Colon (tissue), 2 donors: ENCODE data around the gene SLC25A6.
"Not testable (repeated sequence)": the region's sequence is repeated elsewhere in the genome, so short reads cannot be mapped to it uniquely, and the experiment has no call there.

Experiments
- FAIRE-seq: peaks from 2 replicates; lab custom pipeline; 2012; peaks lifted over from hg19 to GRCh38; lab: Jason Lieb, UNC
- donor health status: control.
- donor health status: control.

The SLC25A6 gene

DNA sequence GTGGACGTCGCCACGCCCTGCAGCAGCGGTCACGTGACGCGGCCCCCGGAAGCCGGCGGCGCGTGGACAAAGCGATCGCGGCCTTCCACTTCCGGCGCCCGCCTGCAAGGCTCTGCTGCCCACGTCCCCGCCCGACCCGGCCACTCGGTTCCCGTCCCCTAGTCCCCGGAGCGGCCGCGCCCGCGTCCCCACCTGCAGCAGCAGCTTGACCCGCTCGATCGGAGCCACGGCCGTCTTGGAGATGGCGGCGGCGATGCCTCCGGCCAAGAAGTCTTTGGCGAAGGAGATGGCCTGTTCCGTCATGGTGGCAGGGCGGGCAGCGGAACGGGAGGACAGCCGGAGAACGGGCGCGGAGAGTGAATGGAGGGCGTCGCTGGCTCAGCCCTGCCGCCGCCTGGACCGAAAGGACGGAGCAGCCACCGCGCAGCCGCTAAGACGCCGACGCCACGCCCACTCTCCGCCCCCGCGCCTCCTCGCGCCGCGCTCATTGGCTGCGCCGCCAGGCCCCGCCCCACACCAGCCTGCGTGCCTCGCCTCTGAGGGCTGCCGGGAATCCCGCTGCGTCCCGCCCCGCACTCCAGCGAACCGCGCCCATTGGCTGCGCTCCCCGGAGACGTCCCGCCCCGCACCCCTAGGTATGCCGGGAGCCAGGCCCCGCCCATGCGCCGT, at the start of gene SLC25A6:
Gene SLC25A6, minus strand, starts transcription at position 407 of the 669 bp plus-strand sequence. Its CDS starts 104 bp downstream, at position 303.
- no peak for FAIRE-seq

DNA sequence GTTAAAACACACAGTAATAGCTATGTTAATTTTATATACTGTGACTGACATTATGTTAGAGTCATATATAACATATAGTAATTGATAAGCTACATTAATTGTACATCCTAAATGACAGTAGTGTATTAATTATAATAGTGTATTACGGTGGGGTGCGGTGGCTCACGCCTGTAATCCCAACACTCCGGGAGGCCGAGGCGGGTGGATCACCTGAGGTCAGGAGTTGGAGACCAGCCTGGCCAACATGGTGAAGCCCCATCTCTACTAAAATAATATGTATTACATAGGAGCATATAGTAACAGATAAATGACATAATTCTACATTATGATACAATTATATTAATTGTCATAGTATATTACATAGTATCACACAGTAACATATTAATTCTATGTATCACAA, 48.6 kb upstream of the SLC25A6 start:
- FAIRE-seq = no peak

DNA sequence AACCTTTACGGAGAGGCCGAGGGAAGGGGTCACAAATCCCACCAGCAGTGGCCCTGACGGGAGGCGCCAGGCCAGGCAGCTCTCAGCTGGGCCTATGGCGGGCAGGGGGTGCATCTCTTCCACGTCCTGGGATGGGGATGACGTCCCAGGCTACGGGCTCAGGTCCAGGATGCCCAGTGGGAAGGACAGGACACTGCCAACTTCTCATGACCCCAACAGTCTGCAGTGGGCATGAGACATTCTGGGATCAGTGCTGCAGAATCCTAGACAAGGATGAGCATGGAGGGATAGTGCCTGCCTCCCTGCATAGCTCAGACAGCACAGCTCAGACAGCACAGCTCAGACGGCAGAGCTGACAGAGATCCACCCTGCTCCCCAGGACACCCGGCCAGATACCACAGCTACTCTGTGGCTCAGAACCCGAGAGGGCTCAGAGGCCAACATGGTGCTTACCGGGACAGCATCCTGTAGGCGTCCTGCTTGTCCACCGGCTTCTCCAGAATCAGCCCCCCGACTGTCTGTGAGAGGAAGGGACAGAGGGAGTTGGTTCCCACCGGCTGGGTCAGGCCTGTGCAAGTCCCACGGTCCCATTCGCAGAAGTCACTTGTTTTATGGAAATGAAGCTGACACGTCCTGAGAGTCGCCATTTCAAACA, 43.5 kb upstream of the SLC25A6 start:
- no peak for FAIRE-seq

DNA sequence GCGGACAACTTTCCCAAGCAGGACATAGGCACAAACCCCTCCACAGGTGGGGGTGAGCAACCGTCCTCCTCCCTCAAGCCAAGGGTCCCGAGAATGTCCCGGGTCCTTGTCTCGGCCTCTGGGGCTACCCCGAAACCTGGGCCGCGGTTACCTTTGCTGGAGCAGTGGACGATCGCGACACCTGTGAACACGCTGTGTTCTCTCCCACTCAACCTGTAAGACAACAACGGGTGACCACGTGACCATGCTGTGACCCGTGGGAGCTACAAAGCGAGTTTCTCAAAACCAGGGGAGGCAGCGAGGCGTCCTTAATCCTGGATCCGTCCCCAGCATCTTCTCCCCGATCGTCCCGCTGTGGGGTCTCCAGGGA, 42.9 kb upstream of the SLC25A6 start:
- no peak for FAIRE-seq

DNA sequence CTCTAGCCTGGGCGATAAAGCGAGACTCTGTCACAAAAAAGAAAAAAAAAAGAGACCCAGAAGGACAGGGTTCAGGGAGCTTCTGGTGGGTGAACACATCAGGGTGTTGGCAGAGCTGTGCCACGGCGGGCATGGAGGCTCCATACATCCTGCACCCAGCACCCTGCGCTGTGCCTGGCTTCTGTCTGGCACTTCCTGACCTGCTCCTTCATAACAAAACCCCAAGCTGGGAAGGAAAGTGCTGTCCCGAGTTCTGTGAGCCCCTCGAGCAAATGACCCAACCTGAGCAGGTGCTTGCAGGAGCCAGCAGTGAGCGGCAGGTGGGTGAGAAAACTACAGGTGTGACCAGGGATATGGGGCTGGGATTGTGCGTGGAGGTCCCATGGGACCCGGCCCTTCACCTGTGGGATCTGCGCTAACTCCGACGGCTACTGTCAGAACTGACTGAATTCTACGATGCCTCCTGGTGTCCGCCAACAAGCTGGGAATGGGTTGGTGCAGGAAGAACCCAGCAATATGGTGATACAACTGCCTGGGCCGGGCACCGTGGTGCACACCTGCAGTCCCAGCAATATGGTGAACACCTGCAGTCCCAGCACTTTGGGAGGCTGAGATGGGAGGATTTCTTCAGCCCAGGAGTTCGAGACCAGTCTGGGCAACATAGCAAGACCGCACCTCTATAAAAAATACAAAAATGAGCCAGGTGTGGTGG, 41.9 kb upstream of the SLC25A6 start:
- no peak for FAIRE-seq

DNA sequence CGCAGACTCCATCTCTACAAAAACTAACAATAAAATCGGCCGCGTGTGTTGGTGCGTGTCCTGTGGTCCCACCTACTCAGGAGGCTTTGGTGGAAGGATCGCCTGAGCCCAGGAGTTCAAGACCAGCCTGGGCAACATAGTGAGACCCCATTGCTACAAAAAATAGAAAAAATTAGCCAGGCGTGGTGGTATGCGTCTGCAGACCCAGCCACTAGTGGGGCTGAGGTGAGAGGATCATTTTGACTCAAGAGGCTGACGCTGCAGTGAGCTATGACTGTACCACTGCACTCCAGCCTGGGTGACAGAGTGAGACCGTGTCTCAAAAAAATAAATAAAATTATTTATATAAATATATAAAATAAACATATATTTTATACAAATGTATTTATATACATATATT, 38.5 kb upstream of the SLC25A6 start:
- no peak for FAIRE-seq

DNA sequence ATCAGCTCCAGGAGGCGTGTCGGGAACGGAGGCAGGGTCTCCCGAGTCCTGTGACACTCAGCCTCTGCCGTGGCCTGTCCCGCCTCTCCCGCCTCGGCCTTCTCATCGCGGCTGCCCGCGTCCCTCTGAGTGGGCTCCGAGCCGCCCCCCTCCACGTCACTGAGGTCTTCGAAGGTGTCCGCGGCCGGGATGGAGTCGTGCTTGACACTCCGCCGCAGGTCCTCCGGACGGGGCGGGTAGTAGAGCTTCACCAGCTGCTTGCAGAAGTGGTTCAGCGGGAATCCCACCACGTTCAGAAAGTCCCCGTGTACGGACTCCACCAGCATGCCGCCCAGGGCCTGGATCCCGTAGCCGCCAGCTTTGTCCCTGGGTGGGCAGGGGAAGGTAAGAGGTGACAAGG, 35.8 kb upstream of the SLC25A6 start:
- no peak for FAIRE-seq

DNA sequence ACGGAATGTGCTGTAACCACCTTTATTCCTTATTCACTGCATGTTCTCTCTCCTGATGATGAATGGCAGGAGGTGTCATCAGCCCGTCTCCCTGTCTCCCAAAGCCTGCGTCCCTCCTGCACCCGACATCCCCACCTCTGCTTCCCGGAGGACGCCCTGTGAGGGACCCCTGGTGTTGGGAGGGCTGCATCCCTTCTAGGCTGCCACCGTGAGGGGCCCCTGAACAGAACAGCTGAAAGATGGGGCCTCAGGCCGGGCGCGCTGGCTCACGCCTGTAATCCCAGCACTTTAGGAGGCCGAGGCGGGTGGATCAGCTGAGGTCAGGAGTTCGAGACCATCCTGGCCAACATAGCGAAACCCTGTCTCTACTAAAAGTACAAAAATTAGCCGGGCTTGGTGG, 34.4 kb upstream of the SLC25A6 start:
- not testable (repeated sequence) for FAIRE-seq

DNA sequence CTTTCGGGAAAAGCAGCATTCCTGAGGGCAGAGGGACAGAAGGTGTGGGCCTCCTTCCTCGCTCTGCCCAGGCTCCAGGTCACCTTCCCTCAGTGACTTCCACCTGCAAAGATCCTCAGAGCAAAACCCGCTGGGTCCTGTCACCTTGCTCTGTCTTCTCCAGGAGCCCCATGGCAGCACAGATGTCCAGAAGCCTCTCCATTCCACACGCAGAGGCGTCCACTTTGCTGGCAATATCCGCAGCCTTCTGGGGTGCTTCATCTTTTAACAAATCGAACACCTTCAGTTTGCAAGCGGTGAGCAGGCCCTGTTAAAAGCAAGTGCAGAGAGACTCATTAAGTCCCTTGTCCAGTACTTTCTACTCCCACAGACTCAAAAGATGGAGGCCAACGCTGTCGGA, 33.5 kb upstream of the SLC25A6 start:
- no peak for FAIRE-seq

DNA sequence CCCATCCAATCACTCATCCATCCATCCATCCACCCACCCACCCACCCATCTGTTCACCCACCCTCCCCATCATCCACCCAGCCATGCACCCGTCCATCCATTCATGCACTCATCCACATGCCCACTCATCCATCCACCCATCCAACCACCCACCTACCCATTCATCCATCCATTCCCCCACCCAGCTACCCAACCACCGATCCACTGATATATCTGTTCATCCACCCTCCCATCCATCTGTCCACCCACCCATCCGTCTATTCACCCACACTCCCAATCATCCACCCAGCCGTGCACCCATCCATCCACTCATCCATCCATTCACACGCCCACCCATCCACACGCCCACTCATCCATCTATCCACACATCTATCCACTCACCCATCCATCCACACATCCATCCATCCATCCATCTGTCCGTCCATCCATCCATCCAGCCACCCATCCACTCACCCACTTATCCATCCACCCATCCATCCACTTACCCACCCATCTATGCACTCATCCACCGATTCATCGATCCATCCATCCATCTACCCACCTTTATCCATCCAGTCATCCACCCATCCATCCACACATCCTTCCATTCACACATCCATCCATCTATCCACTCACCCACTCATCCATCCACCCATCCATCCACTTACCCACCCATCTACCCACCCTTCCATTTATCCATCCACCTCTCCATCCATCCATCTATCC, 32.4 kb upstream of the SLC25A6 start:
- no peak for FAIRE-seq

DNA sequence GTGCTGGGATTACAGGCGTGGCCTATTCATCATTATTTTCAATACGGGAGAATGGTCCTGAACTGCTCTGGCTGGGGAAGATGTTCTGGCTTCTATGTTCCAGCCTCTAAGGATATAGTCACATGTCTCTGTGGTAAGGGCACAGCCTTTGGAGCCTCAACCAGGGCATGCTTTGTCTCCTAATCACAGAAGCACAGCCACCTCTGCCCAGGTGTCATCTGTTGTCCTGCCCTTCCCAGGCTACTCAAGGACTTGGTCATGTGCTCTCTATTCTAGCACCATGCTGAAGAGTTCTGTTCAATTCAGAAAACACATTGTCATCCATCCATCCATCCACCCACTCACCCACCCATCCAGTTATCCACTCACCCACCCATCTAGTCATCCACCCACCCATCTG, 31.3 kb upstream of the SLC25A6 start:
- FAIRE-seq = no peak

DNA sequence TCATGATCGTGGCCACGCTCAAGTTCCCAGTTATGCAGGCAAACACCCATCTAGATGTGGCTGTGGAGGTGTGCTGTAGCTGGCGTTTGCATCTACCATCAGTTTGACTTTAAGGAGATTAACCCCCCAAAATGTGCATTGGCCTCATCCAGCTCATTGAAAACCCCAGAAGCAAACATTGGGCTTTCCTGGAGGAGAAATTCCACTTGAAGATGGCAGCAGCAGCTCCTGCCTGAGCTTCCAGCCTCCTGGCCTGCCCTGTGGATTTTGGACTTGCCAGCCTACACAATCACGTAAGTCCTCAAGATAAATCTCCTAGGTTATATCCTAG, 30.2 kb upstream of the SLC25A6 start:
- no peak for FAIRE-seq

DNA sequence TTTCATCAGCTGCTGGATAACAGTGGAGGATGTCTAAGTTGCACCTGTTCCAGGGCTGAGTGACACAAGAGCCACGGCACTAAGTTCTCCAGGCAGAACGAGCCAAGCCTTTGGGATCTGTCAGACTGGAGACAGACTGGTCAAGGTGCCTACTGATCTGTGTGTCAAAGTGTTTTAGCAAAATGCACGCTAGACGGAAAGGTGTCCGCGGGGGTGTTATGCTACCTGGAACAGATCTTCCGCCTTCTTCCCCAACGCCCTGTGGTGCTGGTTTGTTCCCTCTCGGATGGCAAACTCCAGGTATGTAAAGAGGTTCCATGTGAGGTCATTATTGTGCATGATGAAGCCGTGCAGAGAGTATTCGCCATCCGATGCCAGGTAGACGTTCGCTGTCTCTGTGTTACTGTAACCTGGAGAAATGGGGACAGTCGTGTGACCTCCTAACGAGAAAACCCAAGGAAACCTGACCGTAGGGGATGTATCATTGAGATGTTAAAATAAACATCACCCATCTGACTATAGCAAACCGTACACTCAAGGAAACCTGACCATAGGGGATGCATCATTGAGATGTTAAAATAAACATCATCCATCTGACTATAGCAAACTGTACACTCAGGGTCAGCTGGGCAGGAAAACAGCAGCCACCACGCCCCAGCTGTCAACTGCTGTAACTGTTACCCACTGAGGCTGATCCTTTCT, 29.7 kb upstream of the SLC25A6 start:
- no peak for FAIRE-seq

DNA sequence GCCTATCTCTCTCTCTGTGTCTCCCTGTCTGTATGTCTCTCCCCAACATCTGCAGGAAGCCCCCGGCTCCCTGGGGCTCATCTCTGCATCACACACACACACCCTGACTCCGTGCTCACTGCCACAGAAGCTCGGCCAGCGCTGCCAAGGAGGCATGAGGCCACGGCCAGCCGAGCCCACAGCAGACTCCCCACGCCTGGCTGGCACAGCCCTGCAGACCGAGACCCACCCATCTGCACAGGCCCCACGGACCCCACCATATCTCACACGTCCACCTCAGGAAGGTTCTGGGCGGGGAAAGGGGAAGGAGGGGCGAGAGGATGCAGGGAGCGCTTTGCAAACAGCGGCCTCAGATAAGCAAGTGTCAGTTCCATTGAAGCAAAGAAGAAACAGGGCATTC, 28.5 kb upstream of the SLC25A6 start:
- no peak for FAIRE-seq

DNA sequence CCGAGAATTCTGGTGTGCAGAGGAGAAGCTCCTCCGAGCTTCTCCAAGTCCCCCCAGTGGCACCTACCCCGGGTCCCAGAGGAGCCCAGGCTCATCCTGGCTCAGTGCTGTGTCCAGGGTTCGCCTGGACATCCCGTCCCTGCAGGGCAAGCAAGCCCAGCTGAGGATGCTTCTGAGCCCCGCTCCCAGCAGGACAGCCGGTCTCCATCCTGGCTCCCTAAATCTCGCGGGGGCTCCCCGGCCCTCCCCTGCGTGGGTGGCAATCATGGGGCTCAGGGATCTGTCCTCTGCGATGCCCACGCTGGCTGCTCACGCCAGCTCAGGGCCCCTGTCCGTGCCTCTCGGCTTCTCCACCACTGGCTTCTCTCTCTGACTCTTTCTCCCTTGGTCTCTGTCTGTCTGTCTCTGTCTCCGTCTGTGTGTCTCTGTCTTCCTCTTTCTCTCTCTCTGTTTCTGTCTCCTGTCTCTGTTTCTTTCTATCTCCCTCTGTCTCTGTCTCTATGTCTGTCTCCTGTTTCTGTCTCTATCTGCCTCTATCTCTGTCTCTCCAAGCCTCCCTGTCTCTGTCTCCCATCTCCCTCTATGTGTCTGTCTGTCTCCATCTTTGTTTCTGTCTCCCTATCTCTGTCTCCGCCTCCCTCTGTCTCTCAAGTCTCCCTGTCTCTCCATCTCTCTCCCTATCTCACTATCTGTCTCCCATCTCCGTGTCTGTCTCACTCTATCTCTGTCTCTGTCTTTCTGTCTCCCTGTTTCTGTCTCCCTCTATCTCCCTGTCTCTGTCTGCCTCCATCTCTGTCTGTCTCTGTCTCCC, 27.8 kb upstream of the SLC25A6 start:
- FAIRE-seq = no peak

DNA sequence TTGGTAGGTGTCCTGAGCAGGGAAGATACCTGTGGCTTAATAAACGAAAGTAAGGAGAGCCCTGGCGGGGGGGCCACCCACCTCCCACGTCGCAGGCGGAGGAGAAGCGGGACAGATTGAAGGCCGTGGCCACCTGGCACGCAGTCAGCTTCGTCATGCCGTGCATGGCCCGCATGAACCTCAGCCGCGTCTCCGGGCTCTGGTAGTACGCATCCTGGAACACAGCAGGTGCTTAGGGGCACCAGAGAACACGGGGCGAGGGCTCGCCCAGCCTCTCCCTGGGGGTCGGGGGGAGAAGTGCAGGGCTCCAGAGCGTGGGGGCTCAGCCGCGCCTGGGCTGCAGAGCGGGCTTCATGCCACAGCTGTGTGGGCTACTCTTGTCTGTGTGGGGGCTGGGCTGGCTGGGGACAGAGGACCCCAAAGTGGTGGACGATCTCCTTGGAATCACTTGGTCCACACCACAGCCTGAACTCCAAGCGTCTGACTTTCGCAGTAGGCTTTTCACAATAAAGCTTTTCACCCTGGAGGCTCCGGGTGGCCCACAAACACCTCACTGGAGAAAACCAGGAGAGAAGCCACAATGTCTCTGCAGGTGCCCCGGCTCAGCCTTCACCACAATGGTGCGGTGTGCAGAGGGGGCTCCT, 27.1 kb upstream of the SLC25A6 start:
- no peak for FAIRE-seq

DNA sequence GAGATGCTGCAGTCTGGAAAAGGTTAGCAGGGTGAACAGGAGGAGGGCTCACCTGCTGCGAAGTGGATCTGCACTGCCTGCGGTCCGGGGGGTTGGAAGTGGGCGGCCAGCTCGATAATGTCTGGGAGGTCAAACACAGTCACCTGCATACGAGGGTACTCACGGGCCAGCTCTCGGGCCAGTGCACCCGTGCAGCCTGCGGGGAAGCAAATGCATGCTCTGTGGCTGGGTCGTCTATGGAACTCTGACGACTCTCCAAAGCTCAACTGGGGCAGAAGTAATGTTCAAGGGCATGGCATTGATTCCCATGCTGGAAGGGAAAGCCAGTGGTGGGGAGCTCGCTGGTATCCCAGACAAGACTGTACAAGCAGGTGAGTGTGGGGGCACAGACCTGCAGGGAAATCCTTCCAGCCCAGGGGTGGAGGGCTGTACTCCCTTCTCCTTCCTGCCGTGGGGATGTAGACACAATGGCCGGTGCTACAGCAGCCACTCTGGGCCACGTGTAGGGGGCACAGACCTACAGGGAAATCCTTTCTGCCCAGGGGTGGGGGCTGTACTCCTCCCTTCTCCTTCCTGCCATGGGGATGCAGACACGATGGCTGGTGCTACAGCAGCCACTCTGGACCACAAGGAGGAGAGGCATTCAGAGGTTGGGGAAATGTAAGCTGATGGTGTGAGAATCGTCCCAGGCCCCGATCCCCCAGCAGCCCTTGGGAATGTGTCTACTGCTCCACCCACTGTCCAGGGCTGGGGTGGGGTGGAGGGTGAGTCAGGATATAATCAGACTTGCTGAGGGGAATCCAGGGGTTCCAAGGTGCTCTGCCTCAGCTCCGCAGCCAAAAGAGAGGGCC, 26.2 kb upstream of the SLC25A6 start:
- no peak for FAIRE-seq

DNA sequence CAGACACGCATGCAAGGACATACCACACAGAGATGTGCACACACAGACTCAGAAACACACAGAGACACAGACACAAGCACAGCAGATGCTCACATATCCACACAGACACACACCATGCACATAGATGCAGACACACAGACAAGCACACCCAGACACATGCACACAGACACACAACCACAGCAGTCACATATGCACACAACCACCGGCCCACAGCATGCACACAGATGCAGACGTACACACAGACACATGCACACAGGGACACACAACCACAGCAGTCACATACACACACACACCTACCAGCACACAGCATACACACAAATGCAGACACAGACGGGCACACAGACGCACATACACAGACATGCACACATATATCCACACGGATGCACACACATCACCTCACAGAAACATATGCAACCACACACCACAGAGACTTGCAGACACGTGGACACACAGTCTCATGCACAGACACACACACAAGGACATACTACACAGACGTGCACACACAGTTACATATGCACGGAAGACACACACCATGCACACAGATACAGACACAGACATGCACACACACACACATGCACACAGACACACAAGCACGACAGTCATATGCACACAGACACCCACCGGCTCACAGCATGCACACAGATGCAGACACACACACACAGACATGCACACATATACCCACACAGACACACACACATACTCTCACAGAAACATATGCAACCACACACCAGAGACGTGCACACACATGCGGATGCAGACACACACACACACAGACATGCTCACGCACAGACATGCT, 25.2 kb upstream of the SLC25A6 start:
- FAIRE-seq = no peak

DNA sequence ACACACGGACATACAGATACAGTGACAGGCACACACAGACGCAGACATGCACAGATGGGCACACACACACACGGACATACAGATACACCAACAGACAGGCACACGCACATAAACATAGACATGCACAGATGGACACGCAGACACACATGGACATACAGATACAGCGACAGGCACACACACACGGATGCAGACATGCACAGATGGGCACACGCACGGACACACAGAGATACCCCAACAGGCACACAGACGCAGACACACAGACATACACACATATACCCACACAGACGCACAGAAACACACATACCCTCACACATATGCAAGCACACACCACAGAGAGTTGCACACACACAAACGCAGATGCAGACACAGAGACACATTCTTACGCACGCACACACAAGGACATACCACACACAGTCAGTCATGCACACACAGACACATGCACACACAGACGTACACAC, 24.4 kb upstream of the SLC25A6 start:
- no peak for FAIRE-seq
